ENCODE results near the gene HEXIM2. TPM values are rescaled to one million over a fixed set of nuclear protein-coding genes. Genes with fewer than 3 reads are reported as not detected.

HEXIM2 gene
- total and polyA plus RNA-seq, 2 of the 13 experiments (the other 11 are each of a cell fraction or from before 2014, with no cell fraction given) = 27.1 to 32.4 TPM

DNA sequence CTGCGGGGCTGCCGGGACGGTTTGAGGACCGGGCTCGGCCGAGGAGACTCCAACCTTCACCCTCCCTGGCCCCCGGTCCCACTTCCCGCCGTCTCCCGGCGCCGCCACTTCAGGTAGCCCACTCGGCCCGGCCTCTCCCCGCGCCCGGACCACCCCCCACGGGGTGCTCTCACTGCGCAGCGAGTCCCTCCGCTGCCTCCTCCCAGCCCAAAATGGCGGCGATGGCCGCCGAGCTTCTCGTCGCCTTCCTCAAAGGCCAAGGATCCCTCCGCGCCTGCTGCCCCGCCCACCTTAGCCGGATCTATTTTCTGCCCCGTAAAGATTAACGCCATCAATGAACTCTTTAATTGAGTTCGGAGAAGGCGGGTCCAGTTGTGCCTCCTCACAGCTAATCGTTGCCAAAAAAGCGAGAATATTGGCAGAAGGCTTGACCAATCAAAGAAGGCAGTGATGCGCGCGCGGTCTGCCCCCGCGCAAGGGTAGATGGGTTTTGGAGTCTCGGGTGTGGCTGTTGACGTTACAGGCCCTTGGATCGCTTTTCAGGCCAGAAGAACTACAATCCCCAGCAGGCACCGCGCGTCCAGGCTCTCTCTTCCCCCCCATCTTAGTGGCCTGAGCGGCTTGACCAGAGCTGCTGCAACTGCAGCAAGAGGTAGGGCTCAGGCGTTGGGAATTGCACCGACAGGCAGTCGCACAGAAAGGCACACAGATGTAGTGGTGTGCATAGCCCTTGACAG is at the start of gene HEXIM2 (continued):
- TF ChIP-seq, protein P1, sequence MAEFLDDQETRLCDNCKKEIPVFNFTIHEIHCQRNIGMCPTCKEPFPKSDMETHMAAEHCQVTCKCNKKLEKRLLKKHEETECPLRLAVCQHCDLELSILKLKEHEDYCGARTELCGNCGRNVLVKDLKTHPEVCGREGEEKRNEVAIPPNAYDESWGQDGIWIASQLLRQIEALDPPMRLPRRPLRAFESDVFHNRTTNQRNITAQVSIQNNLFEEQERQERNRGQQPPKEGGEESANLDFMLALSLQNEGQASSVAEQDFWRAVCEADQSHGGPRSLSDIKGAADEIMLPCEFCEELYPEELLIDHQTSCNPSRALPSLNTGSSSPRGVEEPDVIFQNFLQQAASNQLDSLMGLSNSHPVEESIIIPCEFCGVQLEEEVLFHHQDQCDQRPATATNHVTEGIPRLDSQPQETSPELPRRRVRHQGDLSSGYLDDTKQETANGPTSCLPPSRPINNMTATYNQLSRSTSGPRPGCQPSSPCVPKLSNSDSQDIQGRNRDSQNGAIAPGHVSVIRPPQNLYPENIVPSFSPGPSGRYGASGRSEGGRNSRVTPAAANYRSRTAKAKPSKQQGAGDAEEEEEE (CRISPR knock-in tag; IDR thresholded peaks at IDR 0.05; ENCODE audit: borderline replicate concordance) = no peak
- TF ChIP-seq ZNF549 (CRISPR knock-in tag; IDR thresholded peaks at IDR 0.05) (no peak), ZNF558 (CRISPR knock-in tag; IDR thresholded peaks at IDR 0.05; ENCODE audit: borderline replicate concordance) (0 out of 2 replicates have a peak, but pooled peaks have one; percentile 51), CEBPB (IDR thresholded peaks at IDR 0.05; ENCODE audit: borderline replicate concordance, low read depth, low read length) (peak; percentile 20; the same call in 1 of the 2 replicates), RFX1 (IDR thresholded peaks at IDR 0.05) (no peak), ZNF790 (CRISPR knock-in tag; IDR thresholded peaks at IDR 0.05; ENCODE audit: borderline replicate concordance) (no peak; the same call in none of the 2 replicates), ZNF234 (CRISPR knock-in tag; conservative IDR thresholded peaks at IDR 0.05) (no peak), ZNF326 (CRISPR knock-in tag; IDR thresholded peaks at IDR 0.05; ENCODE audit: borderline replicate concordance) (no peak), RBM22 (optimal IDR thresholded peaks at IDR 0.05; ENCODE audit: low read length) (no peak), SAP130 (CRISPR knock-in tag; IDR thresholded peaks at IDR 0.05; ENCODE audit: low read depth) (peak; percentile 94), ZNF263 (CRISPR knock-in tag; IDR thresholded peaks at IDR 0.05) (0 out of 2 replicates have a peak, but pooled peaks have one; percentile 34), AGO2 (optimal IDR thresholded peaks at IDR 0.05; ENCODE audit: low read depth, low read length) (peak; percentile 99), ZNF530 (CRISPR knock-in tag; IDR thresholded peaks at IDR 0.05; ENCODE audit: low read depth) (no peak), JARID2 (CRISPR knock-in tag; IDR thresholded peaks at IDR 0.05; ENCODE audit: insufficient replicate concordance) (peak; percentile 29), EEA1 (CRISPR knock-in tag; IDR thresholded peaks at IDR 0.05; ENCODE audit: borderline replicate concordance) (no peak), MAF1 (CRISPR knock-in tag; IDR thresholded peaks at IDR 0.05; ENCODE audit: borderline replicate concordance) (no peak; the same call in 1 of the 2 replicates), ATF1 (CRISPR knock-in tag; IDR thresholded peaks at IDR 0.05) (peak; percentile 94)
- TF ChIP-seq, protein P2, sequence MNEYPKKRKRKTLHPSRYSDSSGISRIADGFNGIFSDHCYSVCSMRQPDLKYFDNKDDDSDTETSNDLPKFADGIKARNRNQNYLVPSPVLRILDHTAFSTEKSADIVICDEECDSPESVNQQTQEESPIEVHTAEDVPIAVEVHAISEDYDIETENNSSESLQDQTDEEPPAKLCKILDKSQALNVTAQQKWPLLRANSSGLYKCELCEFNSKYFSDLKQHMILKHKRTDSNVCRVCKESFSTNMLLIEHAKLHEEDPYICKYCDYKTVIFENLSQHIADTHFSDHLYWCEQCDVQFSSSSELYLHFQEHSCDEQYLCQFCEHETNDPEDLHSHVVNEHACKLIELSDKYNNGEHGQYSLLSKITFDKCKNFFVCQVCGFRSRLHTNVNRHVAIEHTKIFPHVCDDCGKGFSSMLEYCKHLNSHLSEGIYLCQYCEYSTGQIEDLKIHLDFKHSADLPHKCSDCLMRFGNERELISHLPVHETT (CRISPR knock-in tag; conservative IDR thresholded peaks at IDR 0.05) = peak; percentile 52; the same call in 1 of the 2 replicates
- TF ChIP-seq, protein P3, sequence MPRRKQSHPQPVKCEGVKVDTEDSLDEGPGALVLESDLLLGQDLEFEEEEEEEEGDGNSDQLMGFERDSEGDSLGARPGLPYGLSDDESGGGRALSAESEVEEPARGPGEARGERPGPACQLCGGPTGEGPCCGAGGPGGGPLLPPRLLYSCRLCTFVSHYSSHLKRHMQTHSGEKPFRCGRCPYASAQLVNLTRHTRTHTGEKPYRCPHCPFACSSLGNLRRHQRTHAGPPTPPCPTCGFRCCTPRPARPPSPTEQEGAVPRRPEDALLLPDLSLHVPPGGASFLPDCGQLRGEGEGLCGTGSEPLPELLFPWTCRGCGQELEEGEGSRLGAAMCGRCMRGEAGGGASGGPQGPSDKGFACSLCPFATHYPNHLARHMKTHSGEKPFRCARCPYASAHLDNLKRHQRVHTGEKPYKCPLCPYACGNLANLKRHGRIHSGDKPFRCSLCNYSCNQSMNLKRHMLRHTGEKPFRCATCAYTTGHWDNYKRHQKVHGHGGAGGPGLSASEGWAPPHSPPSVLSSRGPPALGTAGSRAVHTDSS (CRISPR knock-in tag; conservative IDR thresholded peaks at IDR 0.05) = no peak
- TF ChIP-seq, protein P4, sequence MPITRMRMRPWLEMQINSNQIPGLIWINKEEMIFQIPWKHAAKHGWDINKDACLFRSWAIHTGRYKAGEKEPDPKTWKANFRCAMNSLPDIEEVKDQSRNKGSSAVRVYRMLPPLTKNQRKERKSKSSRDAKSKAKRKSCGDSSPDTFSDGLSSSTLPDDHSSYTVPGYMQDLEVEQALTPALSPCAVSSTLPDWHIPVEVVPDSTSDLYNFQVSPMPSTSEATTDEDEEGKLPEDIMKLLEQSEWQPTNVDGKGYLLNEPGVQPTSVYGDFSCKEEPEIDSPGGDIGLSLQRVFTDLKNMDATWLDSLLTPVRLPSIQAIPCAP (CRISPR knock-in tag; IDR thresholded peaks at IDR 0.05; ENCODE audit: low read depth) = peak; percentile 45; the same call in 1 of the 2 replicates
- TF ChIP-seq, protein P5, sequence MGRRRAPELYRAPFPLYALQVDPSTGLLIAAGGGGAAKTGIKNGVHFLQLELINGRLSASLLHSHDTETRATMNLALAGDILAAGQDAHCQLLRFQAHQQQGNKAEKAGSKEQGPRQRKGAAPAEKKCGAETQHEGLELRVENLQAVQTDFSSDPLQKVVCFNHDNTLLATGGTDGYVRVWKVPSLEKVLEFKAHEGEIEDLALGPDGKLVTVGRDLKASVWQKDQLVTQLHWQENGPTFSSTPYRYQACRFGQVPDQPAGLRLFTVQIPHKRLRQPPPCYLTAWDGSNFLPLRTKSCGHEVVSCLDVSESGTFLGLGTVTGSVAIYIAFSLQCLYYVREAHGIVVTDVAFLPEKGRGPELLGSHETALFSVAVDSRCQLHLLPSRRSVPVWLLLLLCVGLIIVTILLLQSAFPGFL (CRISPR knock-in tag; IDR thresholded peaks at IDR 0.05) = no peak
